Stomach smooth muscle (tissue), 2 donors: Measurements from ENCODE around the gene SRBD1.
A peak's percentile ranks its signal among the peaks of the same experiment; 100 is the strongest.

ENCODE experiments used
- H3K27ac ChIP-seq: one replicate; pipeline ENCODE4 v1.7.0; 2013; ENCODE audit warnings: mild to moderate bottlenecking, low read length, inconsistent platforms
- H3K27me3 ChIP-seq, 2 donors: one replicate each; pipeline ENCODE4 v1.7.0; 2013; ENCODE audit warnings: low read length in 2 of 2; ENCODE audit not compliant: insufficient read depth in 2 of 2, control insufficient read depth in 1 of 2
- H3K36me3 ChIP-seq, 2 donors: one replicate each; pipeline ENCODE4 v1.7.0; 2013; ENCODE audit warnings: low read length in 2 of 2; ENCODE audit not compliant: control insufficient read depth in 2 of 2, insufficient read depth in 2 of 2
- H3K4me1 ChIP-seq: one replicate; pipeline ENCODE4 v1.7.0; 2013; ENCODE audit warnings: low read length; ENCODE audit not compliant: control insufficient read depth, insufficient read depth
- H3K4me3 ChIP-seq, 2 donors: one replicate each; pipeline ENCODE4 v1.7.0; 2013; ENCODE audit warnings: low read length in 2 of 2
- H3K9ac ChIP-seq, 2 donors: one replicate each; pipeline ENCODE4 v1.7.0; 2013; ENCODE audit warnings: low read length in 2 of 2, mild to moderate bottlenecking in 1 of 2
- H3K9me3 ChIP-seq, 2 donors: one replicate each; pipeline ENCODE4 v1.7.0; 2013; ENCODE audit warnings: low read length in 2 of 2; ENCODE audit not compliant: control insufficient read depth in 2 of 2
- donor health status: healthy.
- donor health status: Pancreatic carcinoma.

Gene SRBD1

DNA sequence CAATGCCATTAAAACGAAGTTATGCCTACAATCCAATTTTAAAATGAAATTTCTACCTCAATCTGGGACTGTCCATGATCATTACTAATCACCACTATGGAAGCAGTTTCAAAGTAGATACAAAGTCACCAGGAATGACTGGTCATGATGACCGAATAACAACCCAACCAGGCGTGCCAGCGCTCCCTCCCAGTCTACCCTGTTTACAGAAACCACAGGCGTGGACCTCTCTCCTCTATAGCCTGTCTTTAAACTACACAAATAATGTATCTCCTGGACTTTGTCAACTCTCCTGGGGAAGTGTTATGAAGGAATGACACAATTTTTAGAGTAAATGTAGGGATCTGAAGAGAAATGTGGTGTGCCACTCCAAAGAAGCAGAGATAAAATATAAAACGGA is 150.2 kb downstream of the SRBD1 start:
- peaks cover 3% of the 10 kb centered on the region for H3K4me1 ChIP-seq
- no peak overlapping the region for H3K4me3 ChIP-seq
- H3K27ac ChIP-seq: no peak overlapping the region
- no peaks in the 10 kb centered on the region for H3K36me3 ChIP-seq
- H3K9ac ChIP-seq: no peak overlapping the region
- no peaks in the 10 kb centered on the region for H3K9me3 ChIP-seq
- H3K27me3 ChIP-seq: no peaks in the 10 kb centered on the region

DNA sequence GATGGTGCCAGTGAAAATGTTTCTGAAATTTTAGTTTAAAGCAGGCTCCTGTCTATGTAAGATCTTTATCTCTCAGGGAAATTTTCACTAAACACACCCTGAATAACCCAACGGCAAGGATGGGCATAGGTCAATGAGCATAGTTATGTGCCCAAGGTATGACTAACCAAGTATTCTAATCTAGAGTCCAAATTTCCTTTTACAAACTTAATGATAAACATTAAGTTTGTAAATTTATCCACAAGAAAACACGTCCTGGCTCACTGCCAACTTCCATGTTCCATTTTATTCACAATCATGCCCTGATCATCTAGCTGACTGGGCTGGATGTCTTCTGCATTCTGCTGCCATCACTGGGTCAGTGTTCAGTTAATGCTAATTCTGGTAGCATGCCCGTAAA is 151.2 kb downstream of the SRBD1 start:
- peaks cover 3% of the 10 kb centered on the region for H3K4me1 ChIP-seq
- H3K36me3 ChIP-seq: no peaks in the 10 kb centered on the region
- no peaks in the 10 kb centered on the region for H3K27me3 ChIP-seq
- H3K9me3 ChIP-seq: no peaks in the 10 kb centered on the region
- no peak overlapping the region for H3K9ac ChIP-seq
- H3K27ac ChIP-seq: no peak overlapping the region
- H3K4me3 ChIP-seq: no peak overlapping the region

DNA sequence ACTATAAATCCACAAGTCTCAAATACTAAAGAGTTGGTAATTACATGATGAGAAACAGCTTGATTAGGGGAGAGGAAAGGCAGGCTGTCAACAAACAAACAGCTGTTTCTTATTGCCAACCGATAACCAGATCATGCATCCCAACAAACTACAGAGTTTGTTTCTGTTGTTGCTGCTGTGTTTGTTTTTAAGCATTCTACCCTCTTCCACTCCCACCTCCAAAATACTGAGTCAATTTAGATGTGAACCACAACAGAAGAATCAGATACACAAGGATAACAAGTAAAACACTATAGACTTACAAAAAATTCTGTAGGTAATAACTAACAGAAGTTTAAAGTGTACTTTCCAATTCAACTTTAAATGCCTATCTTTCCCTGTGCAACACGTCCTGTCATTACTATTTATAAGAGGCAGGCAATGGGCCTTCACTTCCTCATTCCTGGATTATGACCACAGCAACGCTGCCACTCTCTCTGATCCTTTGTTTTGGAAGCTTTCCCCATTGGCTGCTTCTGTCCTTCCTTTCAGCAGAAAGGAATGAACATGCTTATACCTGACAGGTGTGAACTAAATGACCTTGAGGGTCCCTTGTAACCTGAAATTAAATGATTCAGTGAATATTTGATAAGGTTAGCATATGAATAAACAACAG is 152.0 kb downstream of the SRBD1 start:
- Histone ChIP-seq H3K9ac (no peak overlapping the region), H3K27me3 (no peaks in the 10 kb centered on the region), H3K4me3 (peak overlapping the region in 1 of 2 donors; percentile 12), H3K27ac (no peak overlapping the region), H3K36me3 (no peaks in the 10 kb centered on the region), H3K9me3 (no peaks in the 10 kb centered on the region), H3K4me1 (peaks cover 3% of the 10 kb centered on the region)

DNA sequence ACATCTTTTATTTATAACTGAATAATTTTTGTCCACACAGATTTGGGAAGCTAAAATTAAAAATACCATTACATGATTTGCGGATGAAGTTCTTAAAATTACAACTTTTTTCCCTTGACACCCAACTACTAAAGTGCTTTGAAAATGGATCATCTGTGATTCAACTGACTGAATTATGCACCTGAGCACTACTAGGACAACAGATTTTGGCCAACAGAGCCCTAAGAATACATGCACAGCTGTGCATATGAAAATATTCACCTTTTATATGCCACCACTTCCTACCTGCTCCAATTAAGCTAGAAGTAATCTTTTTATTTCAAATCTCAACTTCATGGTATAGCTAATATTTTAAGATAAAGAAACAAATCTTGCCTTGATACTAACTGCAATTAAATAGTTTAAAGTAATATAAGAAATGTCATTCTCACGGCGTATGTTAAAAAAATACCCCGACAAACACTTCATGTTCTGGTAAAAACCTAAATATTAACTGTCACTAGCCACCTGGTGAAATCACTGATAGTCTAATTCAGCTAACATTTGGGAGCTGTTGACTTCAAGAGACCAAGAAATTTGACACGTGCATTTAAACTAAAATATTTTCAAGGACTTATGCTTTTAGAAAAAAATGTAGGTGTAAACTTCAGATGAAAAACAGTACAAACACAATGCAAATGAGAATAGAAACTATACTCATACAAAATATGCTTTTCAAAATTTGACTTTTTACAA is 153.7 kb downstream of the SRBD1 start:
- Histone ChIP-seq H3K27me3 (no peaks in the 10 kb centered on the region), H3K9ac (no peak overlapping the region), H3K27ac (no peak overlapping the region), H3K4me1 (peaks cover 3% of the 10 kb centered on the region), H3K4me3 (no peak overlapping the region), H3K36me3 (no peaks in the 10 kb centered on the region), H3K9me3 (no peaks in the 10 kb centered on the region)

- H3K4me1 ChIP-seq: no peaks in the 10 kb centered on the region
Measured at GRCh38 chr2:45452866-45453265, 158.2 kb downstream of the SRBD1 start.

DNA sequence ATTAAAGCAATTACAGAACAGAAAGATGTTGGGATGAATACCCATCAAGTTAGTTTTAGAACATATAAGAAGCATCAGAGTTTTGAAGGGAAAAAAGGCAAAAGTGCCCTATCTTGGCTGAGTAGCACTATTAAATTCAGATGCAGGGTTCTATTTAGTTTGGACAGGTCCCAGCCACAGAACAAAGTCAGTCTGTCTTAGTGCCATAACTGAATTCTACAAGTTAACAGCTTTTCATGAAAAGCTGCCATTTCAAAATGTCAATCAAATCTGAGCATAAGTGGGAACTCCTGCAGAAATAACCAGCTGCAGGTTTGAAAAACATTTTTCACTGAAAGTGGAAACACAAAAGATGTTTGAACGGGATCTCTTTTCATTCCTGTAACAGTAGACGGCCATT is 160.4 kb downstream of the SRBD1 start:
- H3K27ac ChIP-seq: no peak overlapping the region
- no peaks in the 10 kb centered on the region for H3K4me1 ChIP-seq
- no peaks in the 10 kb centered on the region for H3K27me3 ChIP-seq
- H3K9ac ChIP-seq: no peak overlapping the region
- H3K36me3 ChIP-seq: no peaks in the 10 kb centered on the region
- H3K9me3 ChIP-seq: no peaks in the 10 kb centered on the region
- no peak overlapping the region for H3K4me3 ChIP-seq

More at GRCh38 chr2:45452866-45453265, 158.2 kb downstream of the SRBD1 start:
- no peaks in the 10 kb centered on the region for H3K9me3 ChIP-seq
- no peak overlapping the region for H3K9ac ChIP-seq
- no peaks in the 10 kb centered on the region for H3K27me3 ChIP-seq
- no peak overlapping the region for H3K27ac ChIP-seq
- no peak overlapping the region for H3K4me3 ChIP-seq
- H3K36me3 ChIP-seq: no peaks in the 10 kb centered on the region

- Histone ChIP-seq H3K4me3 (no peak overlapping the region), H3K27me3 (no peaks in the 10 kb centered on the region), H3K9me3 (no peaks in the 10 kb centered on the region), H3K36me3 (no peaks in the 10 kb centered on the region), H3K27ac (no peak overlapping the region), H3K9ac (no peak overlapping the region), H3K4me1 (no peaks in the 10 kb centered on the region)
Measured at GRCh38 chr2:45448217-45448616, 162.8 kb downstream of the SRBD1 start.

- no peak overlapping the region for H3K4me3 ChIP-seq
- H3K27ac ChIP-seq: no peak overlapping the region
- no peak overlapping the region for H3K9ac ChIP-seq
- no peaks in the 10 kb centered on the region for H3K27me3 ChIP-seq
- H3K9me3 ChIP-seq: no peaks in the 10 kb centered on the region
- H3K36me3 ChIP-seq: no peaks in the 10 kb centered on the region
- no peaks in the 10 kb centered on the region for H3K4me1 ChIP-seq
Measured at GRCh38 chr2:45446016-45446415, 165.1 kb downstream of the SRBD1 start.

GRCh38 chr2:45445037-45445436 is 166.0 kb downstream of the SRBD1 start:
- Histone ChIP-seq H3K4me1 (no peaks in the 10 kb centered on the region), H3K4me3 (no peak overlapping the region), H3K27ac (no peak overlapping the region), H3K9ac (no peak overlapping the region), H3K36me3 (no peaks in the 10 kb centered on the region), H3K9me3 (no peaks in the 10 kb centered on the region), H3K27me3 (no peaks in the 10 kb centered on the region)

GRCh38 chr2:45443012-45443411 is 168.1 kb downstream of the SRBD1 start:
- Histone ChIP-seq H3K4me3 (no peak overlapping the region), H3K27me3 (no peaks in the 10 kb centered on the region), H3K36me3 (no peaks in the 10 kb centered on the region), H3K27ac (no peak overlapping the region), H3K9ac (no peak overlapping the region), H3K4me1 (no peaks in the 10 kb centered on the region), H3K9me3 (no peaks in the 10 kb centered on the region)

GRCh38 chr2:45442026-45442425 is 169.0 kb downstream of the SRBD1 start:
- no peaks in the 10 kb centered on the region for H3K27me3 ChIP-seq
- no peaks in the 10 kb centered on the region for H3K4me1 ChIP-seq
- no peak overlapping the region for H3K9ac ChIP-seq
- no peaks in the 10 kb centered on the region for H3K36me3 ChIP-seq
- H3K4me3 ChIP-seq: no peak overlapping the region
- H3K9me3 ChIP-seq: no peaks in the 10 kb centered on the region
- no peak overlapping the region for H3K27ac ChIP-seq
